Cardiac muscle cell (in vitro differentiated cells and primary cell): Measurements from ENCODE around the gene ZNF365. TPM values are rescaled to one million over a fixed set of nuclear protein-coding genes. Genes with fewer than 3 reads are reported as not detected.

Source experiments
- DNase-seq, 2 donors: peaks; one replicate each; pipeline versions ENCODE4 v3.0.0 to v3.0.0-alpha.2; 2010 to 2017; ENCODE audit warnings: low read depth in 1 of 2, low spot score in 1 of 2
- H3K27ac ChIP-seq: fragments of 200-600 bp; sonication (generic); 2 replicates; pipeline ENCODE4 v1.5.1; 2016
- H3K27me3 ChIP-seq: fragments of 200-600 bp; sonication (generic); 2 replicates; pipeline ENCODE4 v1.6.0; 2016; ENCODE audit warnings: control low read depth
- H3K36me3 ChIP-seq: fragments of 200-600 bp; sonication (generic); 2 replicates; pipeline ENCODE4 v1.5.1; 2016; ENCODE audit warnings: control low read depth
- H3K4me1 ChIP-seq: fragments of 200-600 bp; sonication (generic); 2 replicates; pipeline ENCODE4 v1.8.1; 2017; ENCODE audit warnings: low read depth, mild to moderate bottlenecking, mixed run types
- H3K4me3 ChIP-seq: fragments of 200-600 bp; sonication (generic); 2 replicates; pipeline ENCODE4 v1.5.1; 2016; ENCODE audit warnings: mild to moderate bottlenecking
- H3K9me3 ChIP-seq: fragments of 200-600 bp; sonication (generic); 2 replicates; pipeline ENCODE4 v1.5.1; 2017; ENCODE audit warnings: low read depth, mild to moderate bottlenecking, control low read depth
- CTCF ChIP-seq: IDR thresholded peaks from 2 replicates; pipeline ENCODE4 v1.5.1; 2012; ENCODE audit warnings: low read depth, mild to moderate bottlenecking, low read length
- polyA plus RNA-seq: library from polyadenylated mRNA; unstranded; fragments of >200 nt; fragmentation: Nextera tagmentation; extraction: Ambion mirVana; gene quantifications from 2 replicates; pipeline ENCODE4 v1.2.1, GENCODE V29; 2016
- total RNA-seq: library from RNA; depleted of rRNA; stranded (reverse); fragments of >200 nt; gene quantifications from 2 replicates; pipeline ENCODE4 v1.2.3, GENCODE V29; 2016

The ZNF365 gene
- total and polyA plus RNA-seq, 2 experiments from 2014 or later, result not detected

GRCh38 chr10:62333135-62333889 is 40.9 kb upstream of the ZNF365 start:
- Histone ChIP-seq H3K36me3 (no peaks in the 10 kb centered on the region), H3K9me3 (no peaks in the 10 kb centered on the region), H3K27me3 (no peaks in the 10 kb centered on the region), H3K27ac (no peak overlapping the region), H3K4me3 (no peak overlapping the region), H3K4me1 (no peaks in the 10 kb centered on the region)
- no peak for DNase-seq
- TF ChIP-seq CTCF, result no peak

- H3K27ac ChIP-seq, result no peak overlapping the region
- H3K36me3 ChIP-seq, result no peaks in the 10 kb centered on the region
- no peak for DNase-seq
- H3K9me3 ChIP-seq, result no peaks in the 10 kb centered on the region
- H3K4me1 ChIP-seq, result no peaks in the 10 kb centered on the region
- H3K4me3 ChIP-seq, result no peak overlapping the region
- H3K27me3 ChIP-seq, result no peaks in the 10 kb centered on the region
- TF ChIP-seq CTCF, result no peak
Measured at GRCh38 chr10:62333988-62334682, 40.0 kb upstream of the ZNF365 start.

GRCh38 chr10:62335326-62335725 is 38.8 kb upstream of the ZNF365 start:
- TF ChIP-seq CTCF, result no peak
- H3K4me1 ChIP-seq, result no peaks in the 10 kb centered on the region
- no peaks in the 10 kb centered on the region for H3K27me3 ChIP-seq
- no peak overlapping the region for H3K27ac ChIP-seq
- H3K9me3 ChIP-seq, result no peaks in the 10 kb centered on the region
- DNase-seq, result peak in 1 of 2 donors; percentile 7
- H3K36me3 ChIP-seq, result no peaks in the 10 kb centered on the region
- no peak overlapping the region for H3K4me3 ChIP-seq

- Histone ChIP-seq H3K36me3 (no peaks in the 10 kb centered on the region), H3K4me1 (no peaks in the 10 kb centered on the region), H3K27me3 (no peaks in the 10 kb centered on the region), H3K4me3 (no peak overlapping the region), H3K27ac (no peak overlapping the region), H3K9me3 (no peaks in the 10 kb centered on the region)
- DNase-seq, result no peak
- TF ChIP-seq CTCF, result no peak
Measured at GRCh38 chr10:62336404-62336803, 37.8 kb upstream of the ZNF365 start.

GRCh38 chr10:62341419-62341818 is 32.8 kb upstream of the ZNF365 start:
- no peaks in the 10 kb centered on the region for H3K27me3 ChIP-seq
- H3K9me3 ChIP-seq, result no peaks in the 10 kb centered on the region
- TF ChIP-seq CTCF, result no peak
- H3K4me3 ChIP-seq, result no peak overlapping the region
- H3K36me3 ChIP-seq, result no peaks in the 10 kb centered on the region
- DNase-seq, result no peak
- no peaks in the 10 kb centered on the region for H3K4me1 ChIP-seq
- H3K27ac ChIP-seq, result no peak overlapping the region
